K562 (cell line): ENCODE data around the gene MAZ. TPM values are rescaled to one million over a fixed set of nuclear protein-coding genes. Genes with fewer than 3 reads are reported as not detected.

Experiments used
- ARNT ChIP-seq, 2 experiments: fragments of 450-650 bp; IDR thresholded peaks; 2 replicates each; pipeline ENCODE4 v1.6.1; 2016; ENCODE audit warnings: mild to moderate bottlenecking in 1 of 2
- C11orf30 ChIP-seq: fragments of 450-650 bp; IDR thresholded peaks from 2 replicates; pipeline ENCODE4 v1.6.1; 2016; ENCODE audit warnings: low read depth, mild to moderate bottlenecking
- CBX2 ChIP-seq: fragments of 200-600 bp; sonication (generic); IDR thresholded peaks from one replicate; pipeline ENCODE4 v1.6.1; 2012; ENCODE audit warnings: mild to moderate bottlenecking, low read length, inconsistent platforms; ENCODE audit not compliant: insufficient read depth, poor library complexity, severe bottlenecking
- CTBP1 ChIP-seq: fragments of 450-650 bp; IDR thresholded peaks from 2 replicates; pipeline ENCODE4 v1.6.1; 2016; ENCODE audit warnings: borderline replicate concordance
- EP300 ChIP-seq: IDR thresholded peaks from 2 replicates; pipeline ENCODE4 v1.6.1; 2012; ENCODE audit warnings: low read length, improper control_type of control experiment
- ESRRA ChIP-seq: fragments of 450-650 bp; IDR thresholded peaks from 2 replicates; pipeline ENCODE4 v1.6.1; 2014; ENCODE audit warnings: low read depth, mild to moderate bottlenecking, moderate library complexity, borderline replicate concordance
- MEIS2 ChIP-seq: fragments of 450-650 bp; IDR thresholded peaks from 2 replicates; pipeline ENCODE4 v1.6.1; 2014; ENCODE audit warnings: mild to moderate bottlenecking; ENCODE audit not compliant: partially characterized antibody
- NCOA6 ChIP-seq: fragments of 450-650 bp; IDR thresholded peaks from 2 replicates; pipeline ENCODE4 v1.6.1; 2017; ENCODE audit warnings: mild to moderate bottlenecking
- SMAD2 ChIP-seq: fragments of 150-350 bp; IDR thresholded peaks from 2 replicates; pipeline ENCODE4 v1.6.1; 2014; ENCODE audit warnings: low read depth, mild to moderate bottlenecking, low read length
- XRCC5 ChIP-seq: fragments of 200-400 bp; formaldehyde crosslinking; IDR thresholded peaks from 2 replicates; pipeline ENCODE4 v1.6.1; 2017; ENCODE audit warnings: low read depth, mild to moderate bottlenecking, low read length
- ZNF644 ChIP-seq: fragments of 200-800 bp; sonication (Bioruptor generic); IDR thresholded peaks from 2 replicates; pipeline ENCODE4 v1.6.1; 2016; ENCODE audit warnings: low read depth, missing genetic modification characterization, missing compliant biosample characterization
- polyA plus RNA-seq, 8 experiments: library from polyadenylated mRNA; depleted of rRNA in 4 of 8; stranded (reverse) in 5 of 8; unstranded in 3 of 8; fragments of >200 nt; fragmentation: Nextera tagmentation in 2 of 8; fragmentation: Illumina TruSeq in 1 of 8; extraction: Ambion mirVana in 2 of 8; extraction: Trizol in 1 of 8; gene quantifications; 2 replicates each; pipeline versions ENCODE4 v1.2.1 to v1.2.3, GENCODE V29; 2011 to 2014; ENCODE audit warnings: inconsistent platforms in 1 of 8, missing spikeins in 1 of 8
- total RNA-seq, 7 experiments: library from RNA; depleted of rRNA in 6 of 7; stranded (reverse); fragments of >200 nt in 6 of 7; fragmentation: Illumina TruSeq in 2 of 7; extraction: Trizol in 2 of 7; gene quantifications; 2 replicates each; pipeline versions ENCODE4 v1.2.1 to v1.2.3, GENCODE V29; 2011 to 2021; ENCODE audit warnings: low replicate concordance in 1 of 7
- TF ChIP-seq, protein P1 (sequence below): fragments of 250-450 bp; sonication (Bioruptor Pico); IDR thresholded peaks from 2 replicates; pipeline ENCODE4 v1.4.0; 2020; ENCODE audit warnings: mild to moderate bottlenecking, moderate library complexity
- TF ChIP-seq, protein P2 (sequence below), 2 experiments: fragments of 450-650 bp; formaldehyde crosslinking in 1 of 2; IDR thresholded peaks; 2 replicates each; pipeline versions ENCODE4 v1.4.0 to v1.6.1; 2014 to 2020; ENCODE audit warnings: mild to moderate bottlenecking in 2 of 2, borderline replicate concordance in 1 of 2, low read depth in 1 of 2
- TF ChIP-seq, protein P3 (sequence below): fragments of 450-650 bp; IDR thresholded peaks from 2 replicates; pipeline ENCODE4 v1.6.1; 2016

Gene MAZ
- total and polyA plus RNA-seq, 9 of the 15 experiments (the other 6 are each of a cell fraction or from before 2014, with no cell fraction given), result 45.4 to 532 (median 250) TPM

DNA sequence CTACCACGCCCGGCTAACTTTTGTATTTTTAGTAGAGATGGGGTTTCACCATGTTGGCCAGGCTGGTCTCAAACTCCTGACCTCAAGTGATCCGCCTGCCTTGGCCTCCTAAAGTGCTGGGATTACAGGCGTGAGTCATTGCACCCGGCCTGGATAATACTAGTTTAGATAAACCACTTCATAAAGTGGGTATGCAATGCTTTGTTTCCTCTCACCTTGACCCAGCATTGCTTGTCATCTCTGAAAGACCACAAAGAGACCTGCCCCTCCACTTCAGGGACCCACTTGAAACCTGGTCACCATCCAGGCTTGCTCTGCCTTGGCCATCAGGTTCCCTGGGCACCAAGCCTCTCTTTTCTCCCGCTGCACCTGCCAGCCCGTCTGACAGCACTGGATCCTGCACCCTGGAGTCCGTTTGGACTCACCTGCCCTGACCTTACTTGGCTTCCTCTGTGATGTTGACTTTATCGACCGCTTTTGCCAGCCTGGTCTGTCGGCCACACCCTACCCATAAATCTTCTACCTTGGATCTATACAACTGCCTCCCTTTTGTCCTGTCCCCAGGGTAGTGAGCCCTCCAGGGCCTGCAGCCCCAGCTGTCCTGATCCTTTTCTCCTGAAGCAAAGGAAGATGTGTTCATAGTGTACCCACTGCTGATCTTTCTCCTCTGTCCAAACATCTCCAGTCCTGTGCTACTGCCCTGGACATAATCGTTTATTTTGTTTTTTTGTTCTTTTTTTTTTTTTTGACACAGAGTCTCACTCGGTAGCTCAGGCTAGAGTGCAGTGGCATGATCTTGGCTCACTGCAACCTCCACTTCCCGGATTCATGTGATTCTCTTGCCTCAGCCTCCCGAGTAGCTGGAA lies 40.9 kb upstream of the MAZ start (continued):
- TF ChIP-seq, protein P1, sequence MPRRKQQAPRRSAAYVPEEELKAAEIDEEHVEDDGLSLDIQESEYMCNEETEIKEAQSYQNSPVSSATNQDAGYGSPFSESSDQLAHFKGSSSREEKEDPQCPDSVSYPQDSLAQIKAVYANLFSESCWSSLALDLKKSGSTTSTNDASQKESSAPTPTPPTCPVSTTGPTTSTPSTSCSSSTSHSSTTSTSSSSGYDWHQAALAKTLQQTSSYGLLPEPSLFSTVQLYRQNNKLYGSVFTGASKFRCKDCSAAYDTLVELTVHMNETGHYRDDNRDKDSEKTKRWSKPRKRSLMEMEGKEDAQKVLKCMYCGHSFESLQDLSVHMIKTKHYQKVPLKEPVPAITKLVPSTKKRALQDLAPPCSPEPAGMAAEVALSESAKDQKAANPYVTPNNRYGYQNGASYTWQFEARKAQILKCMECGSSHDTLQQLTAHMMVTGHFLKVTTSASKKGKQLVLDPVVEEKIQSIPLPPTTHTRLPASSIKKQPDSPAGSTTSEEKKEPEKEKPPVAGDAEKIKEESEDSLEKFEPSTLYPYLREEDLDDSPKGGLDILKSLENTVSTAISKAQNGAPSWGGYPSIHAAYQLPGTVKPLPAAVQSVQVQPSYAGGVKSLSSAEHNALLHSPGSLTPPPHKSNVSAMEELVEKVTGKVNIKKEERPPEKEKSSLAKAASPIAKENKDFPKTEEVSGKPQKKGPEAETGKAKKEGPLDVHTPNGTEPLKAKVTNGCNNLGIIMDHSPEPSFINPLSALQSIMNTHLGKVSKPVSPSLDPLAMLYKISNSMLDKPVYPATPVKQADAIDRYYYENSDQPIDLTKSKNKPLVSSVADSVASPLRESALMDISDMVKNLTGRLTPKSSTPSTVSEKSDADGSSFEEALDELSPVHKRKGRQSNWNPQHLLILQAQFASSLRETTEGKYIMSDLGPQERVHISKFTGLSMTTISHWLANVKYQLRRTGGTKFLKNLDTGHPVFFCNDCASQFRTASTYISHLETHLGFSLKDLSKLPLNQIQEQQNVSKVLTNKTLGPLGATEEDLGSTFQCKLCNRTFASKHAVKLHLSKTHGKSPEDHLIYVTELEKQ (CRISPR knock-in tag), result no peak
- TF ChIP-seq CBX2 (no peak), ARNT (IDR thresholded peaks at IDR 0.05) (no peak), XRCC5 (no peak), MEIS2 (peak; percentile 93), NCOA6 (no peak), C11orf30 (no peak), ZNF644 (tag) (no peak), ESRRA (no peak), EP300 (peak; percentile 12; the same call in 1 of the 2 replicates), CTBP1 (peak; percentile 77; the same call in 1 of the 2 replicates), SMAD2 (no peak)
- TF ChIP-seq, protein P2, sequence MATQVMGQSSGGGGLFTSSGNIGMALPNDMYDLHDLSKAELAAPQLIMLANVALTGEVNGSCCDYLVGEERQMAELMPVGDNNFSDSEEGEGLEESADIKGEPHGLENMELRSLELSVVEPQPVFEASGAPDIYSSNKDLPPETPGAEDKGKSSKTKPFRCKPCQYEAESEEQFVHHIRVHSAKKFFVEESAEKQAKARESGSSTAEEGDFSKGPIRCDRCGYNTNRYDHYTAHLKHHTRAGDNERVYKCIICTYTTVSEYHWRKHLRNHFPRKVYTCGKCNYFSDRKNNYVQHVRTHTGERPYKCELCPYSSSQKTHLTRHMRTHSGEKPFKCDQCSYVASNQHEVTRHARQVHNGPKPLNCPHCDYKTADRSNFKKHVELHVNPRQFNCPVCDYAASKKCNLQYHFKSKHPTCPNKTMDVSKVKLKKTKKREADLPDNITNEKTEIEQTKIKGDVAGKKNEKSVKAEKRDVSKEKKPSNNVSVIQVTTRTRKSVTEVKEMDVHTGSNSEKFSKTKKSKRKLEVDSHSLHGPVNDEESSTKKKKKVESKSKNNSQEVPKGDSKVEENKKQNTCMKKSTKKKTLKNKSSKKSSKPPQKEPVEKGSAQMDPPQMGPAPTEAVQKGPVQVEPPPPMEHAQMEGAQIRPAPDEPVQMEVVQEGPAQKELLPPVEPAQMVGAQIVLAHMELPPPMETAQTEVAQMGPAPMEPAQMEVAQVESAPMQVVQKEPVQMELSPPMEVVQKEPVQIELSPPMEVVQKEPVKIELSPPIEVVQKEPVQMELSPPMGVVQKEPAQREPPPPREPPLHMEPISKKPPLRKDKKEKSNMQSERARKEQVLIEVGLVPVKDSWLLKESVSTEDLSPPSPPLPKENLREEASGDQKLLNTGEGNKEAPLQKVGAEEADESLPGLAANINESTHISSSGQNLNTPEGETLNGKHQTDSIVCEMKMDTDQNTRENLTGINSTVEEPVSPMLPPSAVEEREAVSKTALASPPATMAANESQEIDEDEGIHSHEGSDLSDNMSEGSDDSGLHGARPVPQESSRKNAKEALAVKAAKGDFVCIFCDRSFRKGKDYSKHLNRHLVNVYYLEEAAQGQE (IDR thresholded peaks at IDR 0.05; ENCODE audit: borderline replicate concordance), result no peak
- TF ChIP-seq, protein P2 (CRISPR knock-in tag; IDR thresholded peaks at IDR 0.05; ENCODE audit: low read depth), result no peak
- TF ChIP-seq, protein P3, sequence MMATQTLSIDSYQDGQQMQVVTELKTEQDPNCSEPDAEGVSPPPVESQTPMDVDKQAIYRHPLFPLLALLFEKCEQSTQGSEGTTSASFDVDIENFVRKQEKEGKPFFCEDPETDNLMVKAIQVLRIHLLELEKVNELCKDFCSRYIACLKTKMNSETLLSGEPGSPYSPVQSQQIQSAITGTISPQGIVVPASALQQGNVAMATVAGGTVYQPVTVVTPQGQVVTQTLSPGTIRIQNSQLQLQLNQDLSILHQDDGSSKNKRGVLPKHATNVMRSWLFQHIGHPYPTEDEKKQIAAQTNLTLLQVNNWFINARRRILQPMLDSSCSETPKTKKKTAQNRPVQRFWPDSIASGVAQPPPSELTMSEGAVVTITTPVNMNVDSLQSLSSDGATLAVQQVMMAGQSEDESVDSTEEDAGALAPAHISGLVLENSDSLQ, result peak; percentile 91
